Measurements from ENCODE around the gene PDE6D.

PDE6D gene

DNA sequence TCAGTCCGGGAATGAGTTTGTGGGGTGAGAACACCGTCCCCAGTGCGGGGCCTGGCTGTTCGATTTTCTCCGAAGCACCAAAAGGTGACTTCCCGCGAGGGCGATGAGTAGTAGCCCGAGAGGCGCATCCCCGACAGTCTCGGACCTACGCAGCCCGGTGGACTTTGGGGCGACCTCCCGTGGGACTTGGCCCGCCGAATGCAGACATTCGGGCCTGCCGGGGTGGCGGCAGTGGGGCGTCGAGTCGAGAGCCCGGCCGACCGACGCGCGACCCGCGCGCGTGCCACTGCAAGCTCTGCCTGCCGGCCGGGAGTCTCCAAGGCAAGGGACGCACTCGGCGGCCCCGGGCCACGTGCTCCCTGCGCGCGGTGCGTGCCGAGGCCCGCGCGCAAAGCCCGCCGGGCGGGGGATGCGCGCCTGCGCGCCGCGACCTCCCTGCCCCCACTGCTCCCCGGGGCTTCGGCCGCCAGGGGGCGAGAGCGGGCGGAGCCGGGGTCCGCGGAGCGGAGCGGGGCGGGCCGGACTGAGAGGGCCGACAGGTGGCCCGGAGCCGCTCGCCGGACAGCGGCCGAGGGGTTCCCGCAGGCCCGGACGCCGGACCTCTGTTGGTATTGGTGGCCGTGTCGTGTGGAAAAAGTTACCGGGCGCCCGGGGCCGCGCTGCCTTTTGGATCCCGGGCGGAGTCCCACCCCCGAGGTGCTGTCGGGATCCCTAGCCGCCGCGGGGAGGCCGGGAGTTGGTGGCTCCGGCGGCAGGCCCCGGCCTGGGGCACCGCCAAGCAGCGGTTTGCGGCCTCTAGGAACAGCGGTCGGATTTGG is 70.9 kb downstream of the PDE6D start (continued):
- TF ChIP-seq, protein P1, sequence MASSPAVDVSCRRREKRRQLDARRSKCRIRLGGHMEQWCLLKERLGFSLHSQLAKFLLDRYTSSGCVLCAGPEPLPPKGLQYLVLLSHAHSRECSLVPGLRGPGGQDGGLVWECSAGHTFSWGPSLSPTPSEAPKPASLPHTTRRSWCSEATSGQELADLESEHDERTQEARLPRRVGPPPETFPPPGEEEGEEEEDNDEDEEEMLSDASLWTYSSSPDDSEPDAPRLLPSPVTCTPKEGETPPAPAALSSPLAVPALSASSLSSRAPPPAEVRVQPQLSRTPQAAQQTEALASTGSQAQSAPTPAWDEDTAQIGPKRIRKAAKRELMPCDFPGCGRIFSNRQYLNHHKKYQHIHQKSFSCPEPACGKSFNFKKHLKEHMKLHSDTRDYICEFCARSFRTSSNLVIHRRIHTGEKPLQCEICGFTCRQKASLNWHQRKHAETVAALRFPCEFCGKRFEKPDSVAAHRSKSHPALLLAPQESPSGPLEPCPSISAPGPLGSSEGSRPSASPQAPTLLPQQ (tag by site-specific recombination; IDR thresholded peaks at IDR 0.05) = 0 out of 2 replicates have a peak, but pooled peaks have one; percentile 34
- TF ChIP-seq, protein P2, sequence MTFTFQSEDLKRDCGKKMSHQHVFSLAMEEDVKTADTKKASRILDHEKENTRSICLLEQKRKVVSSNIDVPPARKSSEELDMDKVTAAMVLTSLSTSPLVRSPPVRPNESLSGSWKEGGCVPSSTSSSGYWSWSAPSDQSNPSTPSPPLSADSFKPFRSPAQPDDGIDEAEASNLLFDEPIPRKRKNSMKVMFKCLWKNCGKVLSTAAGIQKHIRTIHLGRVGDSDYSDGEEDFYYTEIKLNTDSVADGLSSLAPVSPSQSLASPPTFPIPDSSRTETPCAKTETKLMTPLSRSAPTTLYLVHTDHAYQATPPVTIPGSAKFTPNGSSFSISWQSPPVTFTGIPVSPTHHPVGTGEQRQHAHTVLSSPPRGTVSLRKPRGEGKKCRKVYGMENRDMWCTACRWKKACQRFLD (tag by site-specific recombination; IDR thresholded peaks at IDR 0.05) = no peak
- TF ChIP-seq BCL11B (tag by site-specific recombination; IDR thresholded peaks at IDR 0.05; ENCODE audit: low read depth) = no peak
- TF ChIP-seq ZNF354C (tag by site-specific recombination; IDR thresholded peaks at IDR 0.05; ENCODE audit: borderline replicate concordance, low read depth) = no peak
- no peak for TF ChIP-seq ZNF311 (tag by site-specific recombination; IDR thresholded peaks at IDR 0.05; ENCODE audit: borderline replicate concordance)
- no peak for TF ChIP-seq ZNF777 (tag by site-specific recombination; IDR thresholded peaks at IDR 0.05; ENCODE audit: borderline replicate concordance)
- peak; percentile 81 for TF ChIP-seq ZNF76 (tag by site-specific recombination; IDR thresholded peaks at IDR 0.05; ENCODE audit: borderline replicate concordance, low read depth)
- TF ChIP-seq ZNF416 (tag by site-specific recombination; IDR thresholded peaks at IDR 0.05) = no peak
- TF ChIP-seq ZNF664 (tag by site-specific recombination; IDR thresholded peaks at IDR 0.05) = no peak
- TF ChIP-seq, protein P3, sequence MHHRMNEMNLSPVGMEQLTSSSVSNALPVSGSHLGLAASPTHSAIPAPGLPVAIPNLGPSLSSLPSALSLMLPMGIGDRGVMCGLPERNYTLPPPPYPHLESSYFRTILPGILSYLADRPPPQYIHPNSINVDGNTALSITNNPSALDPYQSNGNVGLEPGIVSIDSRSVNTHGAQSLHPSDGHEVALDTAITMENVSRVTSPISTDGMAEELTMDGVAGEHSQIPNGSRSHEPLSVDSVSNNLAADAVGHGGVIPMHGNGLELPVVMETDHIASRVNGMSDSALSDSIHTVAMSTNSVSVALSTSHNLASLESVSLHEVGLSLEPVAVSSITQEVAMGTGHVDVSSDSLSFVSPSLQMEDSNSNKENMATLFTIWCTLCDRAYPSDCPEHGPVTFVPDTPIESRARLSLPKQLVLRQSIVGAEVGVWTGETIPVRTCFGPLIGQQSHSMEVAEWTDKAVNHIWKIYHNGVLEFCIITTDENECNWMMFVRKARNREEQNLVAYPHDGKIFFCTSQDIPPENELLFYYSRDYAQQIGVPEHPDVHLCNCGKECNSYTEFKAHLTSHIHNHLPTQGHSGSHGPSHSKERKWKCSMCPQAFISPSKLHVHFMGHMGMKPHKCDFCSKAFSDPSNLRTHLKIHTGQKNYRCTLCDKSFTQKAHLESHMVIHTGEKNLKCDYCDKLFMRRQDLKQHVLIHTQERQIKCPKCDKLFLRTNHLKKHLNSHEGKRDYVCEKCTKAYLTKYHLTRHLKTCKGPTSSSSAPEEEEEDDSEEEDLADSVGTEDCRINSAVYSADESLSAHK (tag by site-specific recombination; IDR thresholded peaks at IDR 0.05) = peak; percentile 26; the same call in 1 of the 2 replicates
- TF ChIP-seq ZNF529 (tag by site-specific recombination; IDR thresholded peaks at IDR 0.05; ENCODE audit: insufficient replicate concordance) = no peak
- no peak for TF ChIP-seq ZNF791 (tag by site-specific recombination; IDR thresholded peaks at IDR 0.05)
- no peak for TF ChIP-seq ZNF747 (tag by site-specific recombination; IDR thresholded peaks at IDR 0.05)
- TF ChIP-seq OSR2 (tag by site-specific recombination; IDR thresholded peaks at IDR 0.05) = no peak
- no peak for TF ChIP-seq WT1 (tag by site-specific recombination; IDR thresholded peaks at IDR 0.05)
- no peak for TF ChIP-seq SCRT1 (tag by site-specific recombination; IDR thresholded peaks at IDR 0.05; ENCODE audit: borderline replicate concordance)
- peak; percentile 48; the same call in 1 of the 2 replicates for TF ChIP-seq ZSCAN30 (tag by site-specific recombination; IDR thresholded peaks at IDR 0.05)
- TF ChIP-seq ZNF585B (tag by site-specific recombination; IDR thresholded peaks at IDR 0.05) = no peak
- no peak for TF ChIP-seq KLF16 (tag by site-specific recombination; IDR thresholded peaks at IDR 0.05)
- no peak for TF ChIP-seq ZNF211 (tag by site-specific recombination; IDR thresholded peaks at IDR 0.05; ENCODE audit: low read depth)
- TF ChIP-seq, protein P4, sequence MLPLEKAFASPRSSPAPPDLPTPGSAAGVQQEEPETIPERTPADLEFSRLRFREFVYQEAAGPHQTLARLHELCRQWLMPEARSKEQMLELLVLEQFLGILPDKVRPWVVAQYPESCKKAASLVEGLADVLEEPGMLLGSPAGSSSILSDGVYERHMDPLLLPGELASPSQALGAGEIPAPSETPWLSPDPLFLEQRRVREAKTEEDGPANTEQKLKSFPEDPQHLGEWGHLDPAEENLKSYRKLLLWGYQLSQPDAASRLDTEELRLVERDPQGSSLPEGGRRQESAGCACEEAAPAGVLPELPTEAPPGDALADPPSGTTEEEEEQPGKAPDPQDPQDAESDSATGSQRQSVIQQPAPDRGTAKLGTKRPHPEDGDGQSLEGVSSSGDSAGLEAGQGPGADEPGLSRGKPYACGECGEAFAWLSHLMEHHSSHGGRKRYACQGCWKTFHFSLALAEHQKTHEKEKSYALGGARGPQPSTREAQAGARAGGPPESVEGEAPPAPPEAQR (tag by site-specific recombination; IDR thresholded peaks at IDR 0.05) = no peak
- no peak for TF ChIP-seq ZNF239 (tag by site-specific recombination; IDR thresholded peaks at IDR 0.05)
- TF ChIP-seq, protein P5, sequence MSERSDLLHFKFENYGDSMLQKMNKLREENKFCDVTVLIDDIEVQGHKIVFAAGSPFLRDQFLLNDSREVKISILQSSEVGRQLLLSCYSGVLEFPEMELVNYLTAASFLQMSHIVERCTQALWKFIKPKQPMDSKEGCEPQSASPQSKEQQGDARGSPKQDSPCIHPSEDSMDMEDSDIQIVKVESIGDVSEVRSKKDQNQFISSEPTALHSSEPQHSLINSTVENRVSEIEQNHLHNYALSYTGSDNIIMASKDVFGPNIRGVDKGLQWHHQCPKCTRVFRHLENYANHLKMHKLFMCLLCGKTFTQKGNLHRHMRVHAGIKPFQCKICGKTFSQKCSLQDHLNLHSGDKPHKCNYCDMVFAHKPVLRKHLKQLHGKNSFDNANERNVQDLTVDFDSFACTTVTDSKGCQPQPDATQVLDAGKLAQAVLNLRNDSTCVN (tag by site-specific recombination; optimal IDR thresholded peaks at IDR 0.05) = peak; percentile 73
- TF ChIP-seq ZFP37 (tag by site-specific recombination; IDR thresholded peaks at IDR 0.05) = peak; percentile 57; the same call in 1 of the 2 replicates
- TF ChIP-seq BCL11A (tag by site-specific recombination; IDR thresholded peaks at IDR 0.05; ENCODE audit: low read depth) = peak; percentile 76
- TF ChIP-seq ZNF174 (tag by site-specific recombination; IDR thresholded peaks at IDR 0.05) = no peak
- TF ChIP-seq, protein P6, sequence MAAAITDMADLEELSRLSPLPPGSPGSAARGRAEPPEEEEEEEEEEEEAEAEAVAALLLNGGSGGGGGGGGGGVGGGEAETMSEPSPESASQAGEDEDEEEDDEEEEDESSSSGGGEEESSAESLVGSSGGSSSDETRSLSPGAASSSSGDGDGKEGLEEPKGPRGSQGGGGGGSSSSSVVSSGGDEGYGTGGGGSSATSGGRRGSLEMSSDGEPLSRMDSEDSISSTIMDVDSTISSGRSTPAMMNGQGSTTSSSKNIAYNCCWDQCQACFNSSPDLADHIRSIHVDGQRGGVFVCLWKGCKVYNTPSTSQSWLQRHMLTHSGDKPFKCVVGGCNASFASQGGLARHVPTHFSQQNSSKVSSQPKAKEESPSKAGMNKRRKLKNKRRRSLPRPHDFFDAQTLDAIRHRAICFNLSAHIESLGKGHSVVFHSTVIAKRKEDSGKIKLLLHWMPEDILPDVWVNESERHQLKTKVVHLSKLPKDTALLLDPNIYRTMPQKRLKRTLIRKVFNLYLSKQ (tag by site-specific recombination; IDR thresholded peaks at IDR 0.05; ENCODE audit: borderline replicate concordance) = no peak
- no peak for TF ChIP-seq YY1 (tag by site-specific recombination; IDR thresholded peaks at IDR 0.05)
- no peak for TF ChIP-seq ZNF350 (tag by site-specific recombination; IDR thresholded peaks at IDR 0.05)
- TF ChIP-seq ZNF391 (tag by site-specific recombination; IDR thresholded peaks at IDR 0.05; ENCODE audit: borderline replicate concordance, low read depth) = no peak
- TF ChIP-seq ZNF830 (tag by site-specific recombination; IDR thresholded peaks at IDR 0.05; ENCODE audit: low read depth) = no peak

Data from HEK293 (cell line).